Embryonic facial prominence (tissue), 1 donor: Measurements from ENCODE around the gene C16orf90.
A peak's percentile ranks its signal among the peaks of the same experiment; 100 is the strongest.
"Not testable (repeated sequence)": the region's sequence is repeated elsewhere in the genome, so short reads cannot be mapped to it uniquely, and the experiment has no call there.

Experiments used
- DNase-seq: peaks from one replicate; pipeline ENCODE4 v3.0.0-alpha.2; 2016; ENCODE audit errors: extremely low spot score

Gene C16orf90

GRCh38 chr16:3495176-3495575, at the start of gene C16orf90:
TSS of gene C16orf90 (minus strand) at chr16:3495489. CDS start at chr16:3495421, 68 bp downstream.
- DNase-seq = no peak

- no peak for DNase-seq
These were observed 47.5 kb upstream of the C16orf90 start for GRCh38 chr16:3542601-3543373.

DNA sequence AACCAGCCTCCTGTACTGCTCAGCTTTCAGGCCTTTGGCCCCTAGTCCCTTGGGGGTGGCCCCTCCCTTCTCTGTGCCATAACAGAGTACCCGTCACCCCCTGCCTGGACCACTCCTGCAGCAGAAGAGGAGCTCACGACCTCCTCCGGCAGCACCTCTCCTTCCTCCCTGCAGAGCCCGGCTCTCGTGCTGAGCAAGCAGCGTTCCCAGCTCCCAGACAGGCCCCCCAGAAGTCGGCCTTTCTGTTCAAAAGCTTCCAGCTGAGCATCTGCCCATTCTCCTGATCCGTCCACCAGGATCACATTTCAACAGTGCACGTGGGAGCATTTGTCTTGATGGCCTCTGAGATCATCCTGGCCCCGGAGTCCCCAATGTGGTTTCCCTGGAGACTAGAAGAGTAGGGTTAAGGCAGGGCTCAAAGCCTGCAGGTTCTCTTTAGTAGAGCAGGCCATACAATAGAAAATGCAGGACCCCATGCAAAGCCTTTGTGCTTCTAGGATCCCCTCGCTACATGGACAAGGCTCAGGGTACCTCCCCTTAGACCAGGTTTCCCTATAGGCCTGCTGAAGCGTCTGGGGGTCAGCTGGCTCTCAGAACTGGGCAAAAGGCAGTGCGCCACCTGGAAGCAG, 46.4 kb upstream of the C16orf90 start:
- no peak for DNase-seq

DNA sequence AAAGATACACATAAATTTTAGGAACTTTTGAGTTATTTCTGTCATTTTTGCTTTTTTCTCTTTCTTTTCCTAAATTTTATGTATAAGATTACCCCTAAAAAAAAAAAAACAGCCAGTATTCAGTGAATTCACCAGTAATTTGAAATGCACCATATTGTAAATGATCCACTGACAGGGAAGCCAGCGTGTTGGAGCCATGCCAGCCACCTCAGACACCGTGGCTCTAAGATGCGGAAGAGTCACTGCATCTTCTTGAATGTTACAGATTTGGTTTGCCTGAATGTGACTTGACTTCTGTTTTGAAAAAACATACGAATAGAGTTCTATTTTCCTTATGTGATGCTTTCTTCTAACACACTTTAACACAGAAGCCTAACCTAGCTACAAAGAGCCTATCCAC, 42.9 kb upstream of the C16orf90 start:
- no peak for DNase-seq

DNA sequence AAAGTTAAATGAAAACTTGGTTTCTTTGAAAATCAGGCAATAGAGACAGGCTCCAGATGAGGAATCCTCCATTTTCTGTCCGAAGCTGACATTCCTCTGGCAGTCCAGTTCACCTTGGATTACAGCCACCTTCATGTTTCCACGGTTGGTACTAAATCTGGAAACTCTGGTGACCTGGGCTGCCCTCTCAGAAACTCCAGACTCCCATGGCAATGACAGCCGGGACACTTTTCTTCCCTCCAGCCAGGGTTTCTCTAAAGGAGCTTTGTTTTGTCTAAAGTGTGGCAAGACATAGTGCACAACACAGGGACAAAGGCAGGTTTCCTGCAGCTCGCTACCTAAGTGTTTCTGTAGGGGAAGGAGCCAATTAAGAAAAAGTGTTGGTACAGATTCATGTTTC, 41.6 kb upstream of the C16orf90 start:
- DNase-seq = no peak

DNA sequence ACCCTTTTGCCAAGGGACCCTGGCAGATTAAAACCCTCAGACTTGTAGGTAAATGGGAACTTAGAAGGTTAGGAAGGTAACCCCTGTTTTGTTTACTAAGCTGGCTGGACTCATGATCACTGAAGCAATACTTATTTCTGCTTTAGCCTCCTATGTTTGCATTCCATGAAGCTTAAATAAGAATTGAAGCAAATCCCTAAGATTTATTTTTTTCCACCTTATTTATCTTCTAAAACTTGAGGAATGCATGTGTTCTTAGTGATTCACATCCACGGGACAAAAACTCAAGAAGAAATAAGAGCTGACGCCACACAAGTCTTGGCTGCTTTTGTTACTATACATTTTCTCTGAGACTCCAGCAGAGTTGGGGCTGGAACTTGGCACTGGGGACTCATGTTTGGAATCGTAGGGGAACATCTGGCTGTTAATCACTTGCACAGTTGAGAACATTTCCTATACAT, 41.0 kb upstream of the C16orf90 start:
- peak; percentile 68 for DNase-seq

DNA sequence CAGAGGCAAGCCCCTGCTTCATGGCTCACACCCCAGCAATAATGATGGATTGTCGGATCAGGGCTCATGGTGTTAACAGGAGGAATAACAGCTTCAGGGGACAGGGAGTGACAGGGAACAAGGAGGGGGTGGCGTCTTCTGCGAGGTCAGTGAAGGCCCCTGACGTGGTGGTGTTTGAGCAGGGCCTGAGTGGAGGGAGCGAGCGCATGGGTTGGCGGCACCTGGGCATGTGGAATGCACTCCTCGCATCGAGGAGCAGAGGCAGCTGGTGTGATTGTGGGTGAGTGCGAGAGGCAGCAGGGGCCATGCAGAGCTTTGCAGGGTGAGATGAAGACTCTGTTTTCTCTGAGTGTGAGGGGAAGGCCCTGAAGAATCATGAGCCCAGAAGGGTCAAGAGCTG, 38.8 kb upstream of the C16orf90 start:
- no peak for DNase-seq

GRCh38 chr16:3532741-3533140, 37.5 kb upstream of the C16orf90 start:
- DNase-seq = no peak

DNA sequence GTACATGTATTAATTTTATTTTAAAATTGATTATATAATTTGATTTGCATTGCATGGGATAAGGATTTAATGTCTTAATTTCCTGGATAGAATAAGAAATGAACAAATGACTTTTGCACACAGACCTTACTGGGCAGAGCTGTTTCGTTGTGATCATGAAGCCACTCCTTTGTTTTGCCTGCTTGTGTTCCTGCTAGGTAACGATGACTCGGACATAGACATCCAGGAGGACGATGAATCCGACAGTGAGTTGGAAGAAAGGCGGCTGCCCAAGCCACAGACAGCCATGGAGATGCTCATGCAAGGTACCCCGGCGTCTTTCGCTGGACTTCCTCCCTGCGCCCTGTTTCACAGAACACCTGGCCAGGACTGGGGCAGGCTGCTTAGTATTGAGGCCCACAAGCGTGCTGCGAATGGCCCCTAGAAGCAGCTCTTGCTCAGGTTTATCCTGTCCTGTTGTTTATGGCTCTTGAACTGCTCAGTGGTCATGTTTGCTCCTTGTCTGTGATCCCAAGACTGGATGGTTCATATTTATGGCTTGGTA, 35.2 kb upstream of the C16orf90 start:
- no peak for DNase-seq

DNA sequence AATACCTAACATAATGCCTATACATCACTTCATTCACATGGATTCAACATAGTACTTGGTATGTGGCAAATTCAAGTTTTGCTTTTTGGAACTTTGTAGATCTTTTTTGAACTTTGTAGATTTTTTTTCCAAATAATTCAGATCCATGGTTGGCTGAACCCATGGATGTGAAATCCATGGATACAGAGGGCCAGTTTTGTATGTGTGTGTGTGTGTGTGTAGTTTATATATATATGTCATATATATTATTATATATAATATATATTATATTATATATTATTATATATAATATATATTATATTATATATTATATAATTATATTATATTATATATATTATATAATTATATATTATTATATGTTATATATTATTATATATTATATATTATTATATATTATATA, 33.9 kb upstream of the C16orf90 start:
- DNase-seq = no peak

DNA sequence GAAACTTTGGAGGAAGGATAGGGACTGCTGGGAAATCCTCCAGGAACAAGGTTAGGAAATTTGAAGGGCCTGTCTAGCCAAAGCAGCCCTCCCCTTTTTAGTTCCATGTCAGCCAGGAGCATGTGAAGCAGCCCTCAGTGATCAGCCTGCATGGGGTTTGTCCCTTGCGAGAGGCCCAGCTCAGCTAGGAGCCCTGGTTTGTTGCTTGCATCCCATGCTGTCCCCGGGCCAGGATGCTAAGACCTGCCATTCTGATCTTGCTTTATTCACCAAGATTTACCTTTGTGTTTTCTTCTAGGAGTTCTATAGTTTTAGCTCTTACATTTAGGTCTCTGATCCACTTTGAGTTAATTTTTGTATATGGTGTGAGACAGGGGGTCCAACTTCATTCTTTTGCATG, 33.1 kb upstream of the C16orf90 start:
- DNase-seq = no peak

DNA sequence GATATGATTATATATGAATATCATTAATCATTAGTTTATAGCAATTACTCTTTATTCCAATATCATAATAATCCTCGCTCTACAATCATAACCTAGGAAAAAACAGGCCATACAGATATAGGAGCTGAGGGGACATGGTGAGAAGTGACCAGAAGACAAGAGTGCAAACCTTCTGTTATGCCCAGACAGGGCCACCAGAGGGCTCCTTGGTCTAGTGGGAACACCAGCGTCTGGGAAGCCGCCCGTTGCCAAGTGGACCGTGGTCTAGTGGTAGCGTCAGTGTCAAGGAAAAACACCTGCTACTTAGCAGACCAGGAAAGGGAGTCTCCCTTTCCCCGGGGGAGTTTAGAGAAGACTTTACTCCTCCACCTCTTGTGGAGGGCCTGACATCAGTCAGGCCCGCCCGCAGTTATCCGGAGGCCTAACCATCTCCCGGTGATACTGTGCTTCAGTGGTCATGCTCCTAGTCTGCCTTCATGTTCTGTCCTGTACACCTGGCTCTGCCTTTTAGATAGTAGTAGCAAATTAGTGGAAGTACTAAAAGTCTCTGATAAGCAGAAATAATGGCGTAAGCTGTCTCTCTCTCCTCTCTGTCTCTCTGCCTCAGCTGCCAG, 32.0 kb upstream of the C16orf90 start:
- DNase-seq = not testable (repeated sequence)

DNA sequence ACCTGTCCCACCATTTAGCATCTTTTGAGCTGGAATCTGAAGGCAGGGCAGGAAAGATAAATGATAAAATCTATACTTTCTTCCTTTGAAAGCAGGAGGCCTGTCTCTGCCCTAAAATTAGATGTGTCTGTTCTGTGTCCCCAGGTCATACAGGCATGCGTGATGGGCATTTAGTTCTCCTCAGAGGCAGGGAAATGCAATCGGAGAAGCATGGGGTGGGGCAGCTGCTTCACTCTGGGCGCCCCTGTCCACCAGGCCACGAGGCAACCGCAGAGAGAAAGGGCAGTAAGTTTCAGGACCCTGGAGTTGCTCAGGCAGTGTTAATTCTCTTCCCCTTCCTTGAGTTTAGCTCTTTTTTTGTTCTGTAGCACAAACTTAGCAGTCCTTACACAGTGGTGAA, 30.7 kb upstream of the C16orf90 start:
- DNase-seq = no peak

DNA sequence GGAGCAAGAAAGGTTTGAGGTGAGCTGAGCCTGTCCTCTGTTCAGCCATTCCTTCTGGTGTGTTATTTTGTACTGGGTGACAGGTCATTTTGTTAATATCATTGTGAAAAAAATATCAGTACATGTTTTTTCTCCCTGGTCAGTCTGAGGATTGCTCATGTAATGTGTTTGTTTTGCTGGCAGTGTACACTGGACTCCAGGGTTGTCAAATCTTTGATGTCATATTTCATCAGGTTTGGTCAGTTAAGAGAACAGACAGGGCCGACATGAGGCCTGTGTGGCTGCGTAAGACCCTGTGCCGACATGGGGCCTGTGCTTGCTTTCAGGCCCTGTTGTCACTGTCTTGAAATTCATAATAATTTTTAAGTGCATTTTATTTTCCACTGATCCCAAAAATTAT, 28.0 kb upstream of the C16orf90 start:
- DNase-seq = no peak

DNA sequence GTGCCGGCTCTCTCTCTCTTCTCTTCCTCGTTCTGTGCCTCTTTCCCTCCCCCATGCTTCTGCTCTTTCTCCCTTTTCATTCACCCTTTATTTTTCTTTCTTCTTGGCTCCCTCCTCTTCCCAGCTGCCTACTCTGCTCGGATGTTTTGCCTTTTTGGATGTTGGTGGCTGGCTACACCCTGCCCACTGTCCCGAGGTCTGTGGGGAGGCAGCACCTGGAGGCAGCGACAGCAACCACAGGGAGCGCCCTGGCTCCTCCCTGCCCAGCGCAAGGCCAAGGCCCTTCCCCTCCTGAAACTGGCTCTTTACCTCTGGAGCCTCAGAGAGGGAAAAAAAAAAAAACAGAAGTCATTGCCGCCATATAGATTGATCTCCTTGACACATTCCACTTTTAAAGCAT, 25.6 kb upstream of the C16orf90 start:
- no peak for DNase-seq

- DNase-seq = peak; percentile 92
These were observed 25.1 kb upstream of the C16orf90 start for GRCh38 chr16:3520413-3520812.

DNA sequence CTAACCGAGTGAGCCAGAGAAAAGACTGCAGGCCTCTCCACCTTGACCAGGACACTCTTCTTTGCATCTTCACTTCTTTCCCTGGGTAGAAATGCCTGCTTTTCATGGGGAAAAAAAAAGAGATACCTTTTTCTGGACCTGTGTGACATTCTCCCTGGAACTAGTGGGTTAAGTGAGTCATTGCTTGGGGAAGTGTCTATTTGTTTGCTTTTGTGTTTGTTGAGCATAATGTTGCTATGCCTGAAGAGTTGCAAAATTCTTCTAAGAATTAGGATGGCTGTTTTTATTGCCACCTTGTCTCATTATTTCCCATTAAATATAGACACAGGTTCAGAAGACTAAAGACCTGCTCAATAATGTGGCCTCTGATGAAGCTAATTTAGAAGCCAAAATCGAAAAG, 24.3 kb upstream of the C16orf90 start:
- DNase-seq = no peak

GRCh38 chr16:3518986-3519348, 23.7 kb upstream of the C16orf90 start:
- no peak for DNase-seq

DNA sequence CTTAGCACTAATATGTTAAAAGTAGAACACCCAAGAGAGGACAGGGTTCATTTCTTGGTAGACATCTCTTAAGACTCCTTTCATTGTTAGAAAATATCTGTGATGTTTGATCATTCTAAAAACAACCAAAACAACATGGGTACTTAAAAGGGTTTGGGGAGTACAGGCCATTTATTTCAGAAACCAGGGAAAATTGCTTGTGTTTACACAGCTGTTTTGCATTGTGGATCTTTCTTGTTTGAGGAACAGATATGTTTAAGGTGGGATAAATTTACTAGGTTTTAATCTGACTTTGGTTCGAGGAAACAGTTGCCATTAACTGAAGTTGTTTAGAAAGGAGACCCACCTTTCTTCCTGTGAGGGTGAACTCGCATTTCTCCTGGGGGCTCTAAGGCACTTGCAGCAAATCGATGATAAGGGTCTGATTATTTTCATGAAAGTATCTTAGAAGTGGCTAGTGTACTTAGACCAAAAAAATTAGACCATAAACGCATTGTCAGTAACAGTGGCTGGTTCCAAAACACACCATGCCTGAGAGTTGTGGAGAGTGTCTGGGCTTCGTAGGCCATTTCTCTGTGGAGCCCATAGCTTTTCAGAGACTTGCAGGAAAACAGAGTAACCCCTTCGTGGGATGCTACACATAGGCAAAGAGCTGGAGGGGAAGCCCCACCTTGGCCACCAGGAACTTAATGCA, 23.1 kb upstream of the C16orf90 start:
- no peak for DNase-seq

DNA sequence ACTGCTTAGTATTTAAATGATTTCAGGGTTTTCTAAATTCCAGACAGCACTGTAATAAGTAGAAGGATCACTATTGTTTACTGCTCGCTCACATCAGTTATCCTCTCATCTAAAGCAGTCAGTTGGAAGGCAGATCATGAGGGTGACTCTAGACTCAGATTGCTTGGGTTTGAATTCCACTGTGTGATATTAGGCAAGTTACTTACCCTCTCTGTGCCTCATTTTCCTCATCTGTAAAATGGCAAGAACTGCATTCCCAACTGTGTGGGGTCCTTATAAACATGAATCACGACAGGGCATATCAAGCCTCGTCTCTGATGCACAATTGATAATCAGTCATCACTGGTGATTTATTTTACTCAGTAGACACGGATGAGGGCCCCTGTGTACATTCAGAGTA, 20.6 kb upstream of the C16orf90 start:
- no peak for DNase-seq

DNA sequence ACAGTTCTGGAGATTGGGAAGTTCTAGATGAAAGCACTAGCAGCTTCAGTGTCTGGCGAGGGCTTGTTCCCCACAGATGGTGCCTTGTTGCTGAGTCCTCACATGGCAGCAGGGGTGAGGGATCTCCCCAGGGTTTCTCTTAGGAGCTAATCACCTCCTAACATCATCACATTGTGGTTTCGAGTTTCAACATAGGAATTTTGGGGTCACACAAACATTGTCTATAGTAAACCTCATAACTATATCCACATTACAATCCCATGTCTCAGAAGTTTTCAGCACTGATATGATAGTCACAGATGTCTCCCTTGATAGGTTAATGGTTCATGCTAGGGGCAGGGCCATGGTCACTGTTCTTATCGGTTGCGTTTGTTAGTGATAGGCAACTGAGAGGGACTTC, 19.3 kb upstream of the C16orf90 start:
- no peak for DNase-seq

DNA sequence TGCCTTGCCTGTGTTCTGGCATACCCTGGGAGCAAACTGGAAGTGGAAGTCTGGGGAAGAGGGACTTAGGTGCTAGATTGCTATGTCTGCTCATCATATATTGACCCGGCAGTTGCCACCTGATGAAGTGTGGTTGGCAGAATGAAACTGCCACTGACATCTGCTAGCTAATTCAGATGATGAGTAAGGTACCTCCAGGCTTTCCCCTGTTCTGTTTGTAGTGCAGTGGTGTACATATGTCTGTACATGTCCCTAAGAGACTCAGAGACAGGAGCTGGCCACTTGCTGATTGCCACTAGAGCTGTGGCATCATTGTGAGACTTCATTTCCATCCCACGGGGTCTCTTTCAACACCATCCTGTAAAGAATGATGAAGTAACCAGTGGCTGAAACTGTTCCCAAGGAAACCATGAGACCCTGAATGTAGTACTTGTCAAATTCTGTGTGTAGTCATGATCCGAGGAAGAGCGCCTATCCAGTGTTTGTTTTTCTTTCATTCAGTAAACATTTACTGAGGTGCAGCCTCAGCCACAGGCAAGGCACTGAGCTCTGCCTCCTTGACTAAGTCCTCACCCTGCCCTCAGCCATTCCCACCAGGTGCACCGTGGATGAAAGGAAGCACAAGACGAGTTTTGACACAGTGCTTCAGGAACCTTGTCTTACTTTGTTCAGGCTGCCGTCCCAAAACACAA, 18.7 kb upstream of the C16orf90 start:
- no peak for DNase-seq
